Muscle of leg (tissue), 11 donors: ENCODE data around the gene GTF3C1. TPM values are rescaled to one million over a fixed set of nuclear protein-coding genes. Genes with fewer than 3 reads are reported as not detected.

Experiments used
- DNase-seq: peaks from one replicate; pipeline ENCODE4 v3.0.0; 2013
- H3K27ac ChIP-seq: one replicate; pipeline ENCODE4 v1.5.1; 2013; ENCODE audit warnings: mild to moderate bottlenecking, low read length, control low read depth
- H3K27me3 ChIP-seq: one replicate; pipeline ENCODE4 v1.6.1; 2013; ENCODE audit warnings: low read length; ENCODE audit not compliant: control insufficient read depth, insufficient read depth
- H3K36me3 ChIP-seq: one replicate; pipeline ENCODE4 v1.6.1; 2013; ENCODE audit warnings: low read length; ENCODE audit not compliant: control insufficient read depth, insufficient read depth
- H3K4me1 ChIP-seq: one replicate; pipeline ENCODE4 v1.6.1; 2013; ENCODE audit warnings: low read length; ENCODE audit not compliant: control insufficient read depth, insufficient read depth
- H3K4me3 ChIP-seq: one replicate; pipeline ENCODE4 v1.5.1; 2013; ENCODE audit warnings: low read length, control low read depth
- H3K9me3 ChIP-seq: replicated peaks from 2 replicates; pipeline ENCODE4 v1.6.1; 2013; ENCODE audit warnings: low read depth, low read length; ENCODE audit not compliant: control insufficient read depth
- WGBS: methylation state at CpG from one replicate; pipeline ENCODE4 v1.1.5; 2013; ENCODE audit warnings: missing lambda C conversion rate; ENCODE audit not compliant: insufficient coverage; 5-methylcytosine and 5-hydroxymethylcytosine counted together
- polyA plus RNA-seq, 8 donors: library from polyadenylated mRNA; unstranded; fragments of 120-200 nt; gene quantifications; one replicate each; pipeline versions ENCODE4 v1.2.1 to v1.2.3, GENCODE V29; 2013; ENCODE audit warnings: inconsistent platforms in 1 of 8, low replicate concordance in 1 of 8; ENCODE audit not compliant: insufficient read length in 8 of 8, insufficient read depth in 1 of 8
- total RNA-seq: library from RNA; stranded (reverse); fragments of 120-200 nt; gene quantifications from one replicate; pipeline ENCODE4 v1.2.4, GENCODE V29; 2013

Gene GTF3C1
- total and polyA plus RNA-seq, 9 donors, result 40.7 to 72.0 (median 53.9) TPM

- peaks cover 6% of the 10 kb centered on the region for H3K27me3 ChIP-seq
- no CpG with 5 or more reads among the region's 5 CpGs for WGBS
- no peak overlapping the region for H3K4me3 ChIP-seq
Measured at GRCh38 chr16:27450196-27450549, 99.5 kb downstream of the GTF3C1 start.

GRCh38 chr16:27449434-27450195 lies 100.1 kb downstream of the GTF3C1 start:
- H3K27ac ChIP-seq, result no peak overlapping the region
- WGBS, result 23% methylated on average over 28 of the region's 31 CpGs
- peaks cover 9% of the 10 kb centered on the region for H3K9me3 ChIP-seq
- H3K4me3 ChIP-seq, result no peak overlapping the region
- H3K4me1 ChIP-seq, result peaks cover 16% of the 10 kb centered on the region
- H3K27me3 ChIP-seq, result peaks cover 6% of the 10 kb centered on the region
- no peaks in the 10 kb centered on the region for H3K36me3 ChIP-seq
- DNase-seq, result no peak

More at GRCh38 chr16:27450196-27450549, 99.5 kb downstream of the GTF3C1 start:
- peaks cover 16% of the 10 kb centered on the region for H3K4me1 ChIP-seq
- H3K9me3 ChIP-seq, result peaks cover 5% of the 10 kb centered on the region
- H3K36me3 ChIP-seq, result no peaks in the 10 kb centered on the region
- DNase-seq, result no peak
- no peak overlapping the region for H3K27ac ChIP-seq

- no peak overlapping the region for H3K27ac ChIP-seq
- no peaks in the 10 kb centered on the region for H3K36me3 ChIP-seq
- peaks cover 16% of the 10 kb centered on the region for H3K4me1 ChIP-seq
- 43% methylated on average over 19 of the region's 19 CpGs for WGBS
- peaks cover 6% of the 10 kb centered on the region for H3K27me3 ChIP-seq
- no peak overlapping the region for H3K4me3 ChIP-seq
- peaks cover 14% of the 10 kb centered on the region for H3K9me3 ChIP-seq
- DNase-seq, result peak; percentile 50
Measured at GRCh38 chr16:27448532-27449433, 100.9 kb downstream of the GTF3C1 start.

DNA sequence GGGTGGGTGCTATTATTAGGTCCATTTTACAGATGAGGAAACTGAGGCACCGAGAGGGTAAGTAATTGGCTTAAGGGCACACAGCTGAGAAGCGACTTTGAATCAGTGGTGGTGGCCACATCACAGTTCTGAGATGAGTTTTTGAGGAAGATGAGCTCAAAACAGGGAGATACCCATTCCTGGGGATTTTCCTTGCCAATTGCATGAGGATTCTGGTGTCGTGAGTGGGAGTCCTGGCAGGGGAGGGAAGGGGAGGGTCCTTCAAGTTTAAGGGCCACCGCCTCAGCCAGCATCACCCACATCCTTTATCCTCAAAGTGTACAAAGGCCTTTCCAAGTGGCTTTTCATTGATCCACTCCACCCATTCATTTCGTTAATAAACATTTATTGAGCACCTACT lies 102.4 kb downstream of the GTF3C1 start:
- Histone ChIP-seq H3K27me3 (peaks cover 6% of the 10 kb centered on the region), H3K4me3 (no peak overlapping the region)

GRCh38 chr16:27446721-27447120 lies 103.0 kb downstream of the GTF3C1 start:
- Histone ChIP-seq H3K9me3 (peaks cover 14% of the 10 kb centered on the region), H3K4me1 (peaks cover 16% of the 10 kb centered on the region), H3K4me3 (no peak overlapping the region), H3K27me3 (peaks cover 6% of the 10 kb centered on the region), H3K27ac (no peak overlapping the region), H3K36me3 (no peaks in the 10 kb centered on the region)
- DNase-seq, result no peak
- 88% methylated on average over 1 of the region's 4 CpGs for WGBS

More for the DNA sequence above, 102.4 kb downstream of the GTF3C1 start:
- Histone ChIP-seq H3K36me3 (no peaks in the 10 kb centered on the region), H3K4me1 (peaks cover 16% of the 10 kb centered on the region), H3K27ac (no peak overlapping the region), H3K9me3 (peaks cover 14% of the 10 kb centered on the region)
- 100% methylated on average over 3 of the region's 5 CpGs for WGBS
- no peak for DNase-seq

- DNase-seq, result no peak
- WGBS, result 94% methylated on average over 7 of the region's 12 CpGs
- no peak overlapping the region for H3K27ac ChIP-seq
Measured at GRCh38 chr16:27445502-27446175, 104.1 kb downstream of the GTF3C1 start.

DNA sequence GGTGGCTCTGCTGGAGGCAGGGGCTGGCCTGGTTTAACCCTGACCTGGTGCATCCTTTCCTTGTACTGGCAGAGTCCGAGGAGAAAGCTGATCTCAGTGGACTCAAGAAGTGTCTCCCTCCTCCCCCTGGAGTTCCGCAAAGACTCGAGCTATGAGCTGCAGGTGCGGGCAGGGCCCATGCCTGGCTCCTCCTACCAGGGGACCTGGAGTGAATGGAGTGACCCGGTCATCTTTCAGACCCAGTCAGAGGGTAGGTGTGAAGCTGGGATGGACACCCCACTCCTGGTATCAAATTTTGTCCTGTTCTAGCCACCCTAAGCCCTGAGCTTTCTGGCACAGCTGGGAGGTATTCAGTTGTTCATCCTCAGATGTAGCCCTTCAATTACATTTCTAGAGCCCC lies 105.2 kb downstream of the GTF3C1 start:
- DNase-seq, result no peak
- WGBS, result 100% methylated on average over 3 of the region's 5 CpGs
- H3K36me3 ChIP-seq, result no peaks in the 10 kb centered on the region
- H3K4me3 ChIP-seq, result no peak overlapping the region
- no peak overlapping the region for H3K27ac ChIP-seq
- H3K4me1 ChIP-seq, result peaks cover 8% of the 10 kb centered on the region
- peaks cover 14% of the 10 kb centered on the region for H3K9me3 ChIP-seq
- peaks cover under 1% of the 10 kb centered on the region for H3K27me3 ChIP-seq

More at GRCh38 chr16:27445502-27446175, 104.1 kb downstream of the GTF3C1 start:
- H3K36me3 ChIP-seq, result no peaks in the 10 kb centered on the region
- no peak overlapping the region for H3K4me3 ChIP-seq
- peaks cover 14% of the 10 kb centered on the region for H3K9me3 ChIP-seq
- peaks cover 16% of the 10 kb centered on the region for H3K4me1 ChIP-seq
- H3K27me3 ChIP-seq, result peaks cover 6% of the 10 kb centered on the region

- Histone ChIP-seq H3K36me3 (no peaks in the 10 kb centered on the region), H3K4me1 (peaks cover 8% of the 10 kb centered on the region), H3K27me3 (no peaks in the 10 kb centered on the region), H3K4me3 (no peak overlapping the region), H3K9me3 (peaks cover 14% of the 10 kb centered on the region), H3K27ac (no peak overlapping the region)
- DNase-seq, result no peak
- WGBS, result 100% methylated on average over 1 of the region's 2 CpGs
Measured at GRCh38 chr16:27444015-27444414, 105.7 kb downstream of the GTF3C1 start.

GRCh38 chr16:27441998-27442397 lies 107.7 kb downstream of the GTF3C1 start:
- Histone ChIP-seq H3K9me3 (peaks cover 9% of the 10 kb centered on the region), H3K36me3 (no peaks in the 10 kb centered on the region), H3K27me3 (no peaks in the 10 kb centered on the region), H3K4me3 (no peak overlapping the region), H3K27ac (no peak overlapping the region), H3K4me1 (no peaks in the 10 kb centered on the region)
- 97% methylated on average over 4 of the region's 8 CpGs for WGBS
- no peak for DNase-seq

GRCh38 chr16:27441276-27441675 lies 108.4 kb downstream of the GTF3C1 start:
- H3K9me3 ChIP-seq, result peaks cover 9% of the 10 kb centered on the region

More at GRCh38 chr16:27441276-27441675, 108.4 kb downstream of the GTF3C1 start:
- no peaks in the 10 kb centered on the region for H3K4me1 ChIP-seq
- no peaks in the 10 kb centered on the region for H3K27me3 ChIP-seq
- no peaks in the 10 kb centered on the region for H3K36me3 ChIP-seq
- no peak overlapping the region for H3K27ac ChIP-seq
- H3K4me3 ChIP-seq, result no peak overlapping the region
- WGBS, result 68% methylated on average over 5 of the region's 5 CpGs
- no peak for DNase-seq
